Measurements from ENCODE around the gene KRT72.

The KRT72 gene

GRCh38 chr12:52630008-52630500 lies 28.8 kb upstream of the KRT72 start:
- no peak for DNase-seq (ENCODE audit: low spot score)

GRCh38 chr12:52629281-52630007 lies 28.2 kb upstream of the KRT72 start:
- DNase-seq (ENCODE audit: low spot score), result no peak

DNA sequence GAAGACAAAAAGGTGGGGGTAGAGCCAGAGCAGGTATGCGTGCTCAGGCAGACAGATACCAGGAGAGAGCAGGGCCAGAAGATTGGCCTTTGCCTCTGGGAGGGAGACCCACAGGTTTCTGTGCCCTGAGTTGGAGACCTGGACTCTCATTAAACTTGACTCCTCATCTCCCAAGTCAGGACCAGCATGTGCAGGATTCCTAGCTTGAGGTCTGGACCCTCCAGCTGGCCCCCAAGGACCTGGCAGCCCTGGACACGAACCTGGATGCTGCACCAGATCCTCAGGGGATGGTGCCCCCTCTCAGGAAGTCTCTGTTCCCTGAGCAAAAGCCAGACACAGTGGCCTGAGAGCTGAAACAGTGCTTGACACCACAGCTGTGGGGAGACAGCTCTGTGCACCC lies 27.6 kb upstream of the KRT72 start:
- no peak for DNase-seq (ENCODE audit: low spot score)

DNA sequence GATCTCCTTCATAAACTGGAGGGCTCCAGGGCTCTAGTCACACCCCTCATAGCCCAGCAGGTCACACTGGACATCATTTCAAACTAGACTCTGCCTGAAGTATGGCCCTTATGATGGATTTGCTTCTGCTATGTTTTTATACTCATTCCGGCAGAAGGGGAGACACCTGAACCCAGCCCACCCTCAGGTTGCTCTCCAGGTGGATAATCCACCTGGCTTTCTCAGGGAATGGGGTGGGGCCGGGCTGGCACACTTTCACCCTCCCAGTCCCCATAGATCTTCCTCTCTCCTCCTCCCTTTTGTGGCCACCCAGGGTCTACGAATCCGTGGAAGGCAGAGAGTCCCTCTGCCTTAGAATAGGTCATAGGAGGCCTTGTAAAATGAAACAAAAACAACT lies 26.8 kb upstream of the KRT72 start:
- no peak for DNase-seq (ENCODE audit: low spot score)

DNA sequence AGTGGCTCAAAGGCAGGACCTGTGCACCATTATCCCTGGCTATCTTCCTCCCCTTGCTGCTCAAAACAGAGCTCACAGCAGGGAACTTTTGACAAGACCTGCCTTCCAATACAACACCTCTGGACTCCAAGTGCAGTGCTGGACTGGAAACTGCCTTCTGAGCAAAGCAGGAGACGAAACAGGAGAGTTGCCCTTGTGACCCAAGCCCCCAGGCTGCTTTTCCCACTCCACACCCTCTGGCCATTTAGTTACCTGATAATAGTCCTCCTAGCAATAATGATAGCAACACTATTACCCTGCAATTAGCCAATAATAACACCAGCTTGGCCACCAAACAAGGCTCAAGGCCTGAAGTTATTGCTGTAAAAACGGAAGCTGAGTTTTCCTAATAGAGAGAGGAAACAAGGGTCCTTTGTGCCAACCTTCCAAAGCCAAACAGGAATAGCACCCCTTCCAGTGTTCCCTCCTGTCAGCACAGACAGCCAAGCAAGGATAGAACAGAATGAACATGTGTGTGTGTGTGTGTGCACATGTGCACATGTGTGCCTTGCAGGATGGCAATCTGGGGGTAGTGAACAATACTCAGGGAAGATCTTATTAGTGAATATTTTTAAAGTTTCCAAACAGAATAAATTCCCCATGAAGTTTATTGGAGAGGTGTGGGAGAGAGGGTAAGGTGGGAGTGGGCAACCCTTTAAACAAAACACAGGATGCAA lies 26.3 kb upstream of the KRT72 start:
- DNase-seq (ENCODE audit: low spot score), result no peak

GRCh38 chr12:52622349-52622748 lies 21.1 kb upstream of the KRT72 start:
- no peak for DNase-seq (ENCODE audit: low spot score)

- DNase-seq (ENCODE audit: low spot score), result no peak
Observed at GRCh38 chr12:52618866-52619265, 17.6 kb upstream of the KRT72 start.

DNA sequence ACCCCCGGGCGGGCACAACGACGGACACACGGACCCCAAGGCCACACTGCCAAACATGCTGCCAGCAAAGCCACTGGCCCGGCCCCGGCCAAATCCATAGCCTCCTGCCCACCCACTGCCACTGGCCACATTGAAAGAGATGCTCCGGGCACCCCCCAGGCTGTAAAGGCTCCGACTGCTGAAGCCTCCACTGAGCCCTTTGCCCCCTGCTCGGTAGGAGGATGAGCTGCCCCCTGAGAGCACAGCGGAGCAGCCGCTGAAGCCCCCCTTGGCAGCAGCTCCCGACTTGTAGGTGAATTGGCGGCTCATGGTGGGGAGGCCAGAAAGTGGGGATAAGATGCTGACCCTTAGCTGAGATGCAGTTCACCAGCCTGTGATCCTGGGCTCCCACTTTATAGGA lies 17.0 kb upstream of the KRT72 start, which contains the start of gene KRT73:
KRT73 (minus strand) TSS at position 344 of the 400 bp plus-strand sequence; CDS start at position 309, 35 bp downstream.
- DNase-seq (ENCODE audit: low spot score), result no peak

GRCh38 chr12:52617403-52617785 lies 16.1 kb upstream of the KRT72 start:
- no peak for DNase-seq (ENCODE audit: low spot score)

DNA sequence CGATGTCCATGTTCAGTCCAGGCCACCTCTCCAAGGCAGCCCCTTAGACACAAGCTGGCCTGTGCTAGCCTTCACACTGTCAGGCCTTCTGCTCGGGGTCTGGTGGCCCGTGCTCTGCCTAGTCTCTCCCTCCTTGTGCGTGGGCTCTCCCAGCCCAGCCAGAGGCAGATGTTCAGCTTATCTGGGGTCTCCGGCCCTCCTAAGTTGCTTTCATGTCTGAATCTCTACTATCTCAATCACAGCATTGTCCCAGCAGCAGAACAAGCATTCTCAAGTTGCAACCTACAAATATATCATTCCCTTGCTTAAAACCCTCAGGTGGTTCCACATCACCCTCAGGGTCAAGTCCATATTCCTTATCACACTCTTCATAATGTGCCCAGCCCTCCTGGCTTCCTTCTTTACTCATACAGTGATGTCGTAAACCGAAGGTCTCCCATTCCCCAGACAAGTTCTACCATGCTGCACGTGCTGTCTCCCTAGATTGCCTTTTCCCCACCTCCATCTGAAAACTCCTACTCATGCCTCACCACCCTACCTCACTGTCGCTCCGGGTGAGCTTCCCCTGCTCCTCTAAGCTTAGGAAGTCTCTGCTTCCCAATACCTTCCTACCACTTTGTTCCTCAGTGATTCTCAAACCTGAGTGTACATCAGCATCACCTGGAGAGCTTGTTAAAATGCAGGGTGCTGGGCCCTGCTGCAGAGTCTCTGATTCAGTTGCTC lies 15.6 kb upstream of the KRT72 start:
- DNase-seq (ENCODE audit: low spot score), result no peak

DNA sequence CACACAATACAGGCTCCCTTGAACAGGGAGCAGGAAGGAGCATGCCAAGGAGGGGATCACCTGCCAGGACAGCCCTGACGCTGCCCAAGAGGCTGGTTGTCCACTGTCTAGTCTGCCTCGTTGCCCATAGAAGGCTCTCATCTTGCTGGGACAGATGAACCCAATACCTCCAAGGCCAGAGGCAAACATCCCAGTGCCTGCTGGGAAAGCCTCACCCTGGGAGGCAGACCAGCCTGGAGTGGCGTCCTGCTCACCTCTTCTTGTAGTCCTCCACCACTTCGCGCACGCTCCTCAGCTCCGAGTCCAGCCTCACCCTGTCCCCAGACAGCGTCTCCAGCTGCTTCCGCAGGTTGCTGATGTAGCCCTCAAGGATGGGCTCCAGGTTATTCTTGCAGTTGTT lies 14.6 kb upstream of the KRT72 start:
- DNase-seq (ENCODE audit: low spot score), result no peak

DNA sequence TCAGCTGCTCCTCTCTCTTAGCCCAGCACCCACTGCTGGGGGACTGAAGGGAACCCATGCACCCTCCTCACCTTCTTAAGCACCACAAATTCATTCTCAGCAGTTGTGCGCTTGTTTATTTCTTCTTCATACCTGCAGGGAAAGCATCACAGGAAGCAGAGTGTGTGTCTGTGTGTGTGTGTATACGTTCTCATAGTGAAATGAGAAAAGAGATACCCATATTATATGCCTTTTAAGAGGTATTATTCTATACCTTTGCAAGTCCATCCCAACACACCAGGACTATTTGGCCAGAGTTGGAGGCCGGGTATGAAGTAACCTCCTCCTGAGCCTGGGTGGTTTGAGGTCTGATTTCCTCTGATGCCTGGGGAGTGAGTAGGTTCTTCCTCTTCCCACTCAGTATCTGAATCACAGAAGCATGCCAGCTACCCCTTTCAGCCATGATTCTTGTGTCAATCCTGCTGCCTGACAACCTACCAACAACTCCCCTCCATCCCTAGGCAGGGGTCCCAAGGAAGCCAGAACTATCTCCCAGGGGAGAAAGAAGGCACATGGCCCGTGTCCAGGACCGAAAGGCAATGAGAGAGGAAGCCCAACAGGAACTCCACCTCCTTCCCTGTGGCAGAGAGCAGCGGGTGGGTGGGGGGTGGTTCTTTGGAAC lies 14.1 kb upstream of the KRT72 start:
- no peak for DNase-seq (ENCODE audit: low spot score)

DNA sequence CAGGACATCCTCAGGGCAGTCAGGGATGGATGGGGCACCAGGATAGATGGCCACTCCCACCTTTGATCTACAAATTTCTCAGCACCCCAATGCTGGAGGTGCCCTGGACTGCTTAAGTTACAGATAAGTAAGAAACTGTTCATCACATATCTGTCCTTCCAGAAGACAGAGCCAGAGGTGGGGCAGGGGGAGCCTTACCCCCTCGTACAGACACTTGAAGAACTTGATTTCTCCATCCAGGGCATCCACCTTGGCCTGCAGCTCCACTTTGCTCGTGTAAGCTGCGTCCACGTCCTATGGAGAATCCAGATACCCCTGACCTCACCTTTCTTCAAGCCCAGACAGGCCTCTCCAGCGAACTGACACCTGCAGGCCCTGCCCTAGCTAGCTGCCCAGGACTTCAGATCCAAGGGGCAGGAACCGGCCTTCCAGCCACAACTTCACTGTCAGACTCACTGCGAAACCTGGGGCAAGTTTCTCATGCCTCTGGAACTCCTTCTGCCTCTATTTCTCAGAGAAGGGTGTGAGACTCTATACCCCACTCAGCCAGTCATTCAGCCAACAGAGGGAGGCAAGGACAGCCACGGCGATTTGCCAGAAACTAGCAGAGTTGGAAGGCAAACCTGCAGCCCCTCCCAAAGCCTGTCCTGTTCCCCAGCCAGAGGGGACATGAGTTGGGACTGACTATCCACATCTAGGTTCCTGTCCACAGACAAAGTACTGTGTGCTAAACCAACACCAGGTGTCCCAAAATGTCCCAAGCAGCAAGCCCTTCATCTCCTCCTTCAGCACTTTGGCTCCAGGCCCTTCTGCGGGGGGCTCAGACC lies 13.3 kb upstream of the KRT72 start:
- no peak for DNase-seq (ENCODE audit: low spot score)

DNA sequence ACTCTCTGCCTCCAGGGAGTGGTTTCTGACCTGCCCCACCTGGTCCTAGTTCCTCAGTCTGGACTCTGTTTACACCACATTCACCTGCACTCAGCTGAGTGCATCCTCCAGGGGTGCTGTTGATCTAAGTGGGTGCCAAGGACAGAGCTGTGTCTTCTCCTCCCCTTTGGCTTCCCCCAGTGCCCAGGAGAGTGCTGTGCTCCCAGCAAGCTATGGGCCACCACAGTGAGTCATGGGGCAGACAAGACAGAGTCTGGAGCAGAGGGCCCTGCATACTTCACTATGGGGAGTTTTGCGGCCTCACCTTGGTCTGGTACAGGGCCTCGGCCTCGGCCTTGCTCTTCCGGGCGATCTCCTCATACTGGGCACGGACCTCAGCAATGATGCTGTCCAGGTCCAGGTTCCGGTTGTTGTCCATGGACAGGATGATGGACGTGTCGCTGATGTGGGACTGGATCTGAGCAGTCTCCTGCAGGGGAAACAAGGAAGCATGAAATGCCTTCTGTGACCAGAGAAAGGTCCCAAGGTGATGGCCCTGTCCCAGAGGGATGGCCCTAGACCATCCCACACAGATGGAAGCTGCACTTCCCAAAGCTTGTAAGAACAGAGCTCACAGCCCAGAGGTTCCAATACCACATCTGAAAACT lies 12.2 kb upstream of the KRT72 start:
- DNase-seq (ENCODE audit: low spot score), result no peak

- DNase-seq (ENCODE audit: low spot score), result no peak
Observed at GRCh38 chr12:52612431-52613383, 11.4 kb upstream of the KRT72 start.

DNA sequence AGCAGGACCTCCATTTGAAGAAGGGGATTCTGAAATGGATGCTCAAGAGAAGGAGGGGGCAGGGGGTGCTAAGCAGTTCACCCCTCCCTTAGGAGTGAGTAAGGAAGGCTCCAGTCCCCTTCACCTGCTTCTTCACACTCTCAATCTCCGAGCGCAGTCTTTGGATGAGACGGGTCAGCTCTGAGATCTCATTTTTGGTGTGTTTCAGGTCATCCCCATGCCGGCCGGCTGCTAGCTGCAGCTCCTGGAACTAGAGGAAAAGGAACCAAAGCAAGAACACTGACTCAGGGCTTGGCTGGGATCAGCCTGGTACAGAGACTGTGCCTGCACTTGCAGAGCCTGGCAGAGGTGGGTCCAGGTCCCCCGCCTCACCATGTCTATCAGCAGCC lies 9.8 kb upstream of the KRT72 start:
- DNase-seq (ENCODE audit: low spot score), result no peak

DNA sequence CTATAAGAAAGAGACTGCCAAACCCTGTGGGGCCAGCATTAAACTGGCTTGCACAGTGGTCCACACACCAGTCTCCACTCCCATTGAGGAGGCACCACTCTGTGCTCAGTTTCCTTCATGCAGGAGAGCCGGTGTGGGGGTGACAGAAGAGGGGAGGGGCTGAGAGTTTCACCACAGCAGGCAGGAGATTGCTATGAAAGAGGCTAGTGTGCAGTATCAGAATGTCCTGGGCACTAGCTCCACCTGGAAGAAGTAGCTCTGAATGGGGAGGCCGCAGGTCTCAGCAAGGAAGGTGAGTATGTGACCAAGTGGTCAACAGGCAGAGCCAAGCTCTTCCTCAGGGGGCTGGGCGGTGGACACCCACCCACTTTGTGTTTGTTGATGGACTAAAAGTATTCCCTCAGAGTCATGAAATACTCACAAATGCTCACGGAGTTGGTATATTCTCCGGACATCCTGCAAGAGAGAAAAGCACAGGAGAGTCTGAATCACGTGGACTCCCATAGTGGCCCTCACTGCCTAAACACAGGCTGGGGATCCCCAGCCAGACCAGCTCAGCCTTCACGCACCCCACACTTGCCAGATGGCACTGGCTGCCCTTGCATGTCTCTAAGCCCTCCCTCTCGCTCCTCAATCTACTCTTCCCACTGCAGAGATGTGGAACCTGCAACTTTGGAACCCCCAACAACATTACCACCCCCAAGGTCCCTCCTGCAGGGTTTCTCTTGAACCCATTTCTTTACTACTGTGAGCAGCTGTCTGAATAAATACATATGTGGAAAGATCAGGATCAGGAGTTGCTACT lies 7.8 kb upstream of the KRT72 start:
- no peak for DNase-seq (ENCODE audit: low spot score)

GRCh38 chr12:52608161-52608560 lies 6.9 kb upstream of the KRT72 start:
- no peak for DNase-seq (ENCODE audit: low spot score)

DNA sequence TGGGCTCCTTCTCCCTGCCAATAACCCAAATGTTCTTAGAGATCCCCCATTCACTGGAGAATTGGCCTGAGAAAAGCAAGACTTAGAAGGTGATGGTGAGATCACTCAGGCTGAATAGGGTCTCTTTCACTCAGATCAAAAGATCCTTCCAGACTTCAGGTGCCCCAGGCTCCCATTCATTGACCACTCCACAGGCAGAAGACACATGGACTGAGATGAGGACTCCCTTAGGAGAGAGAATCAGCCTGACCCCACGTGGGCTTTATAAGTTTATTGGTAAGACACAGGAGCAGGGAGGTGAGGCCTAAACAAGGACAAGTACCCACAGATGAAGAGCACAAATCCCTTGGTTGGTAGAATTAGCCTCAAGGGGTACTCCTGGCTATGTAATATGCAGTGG lies 6.1 kb upstream of the KRT72 start:
- no peak for DNase-seq (ENCODE audit: low spot score)

Measured in LoVo (cell line).